Activated CD4-positive, alpha-beta memory T cell treated with anti-CD3 and anti-CD28 coated beads for 36 hours (primary cell): ENCODE results near the gene SPDYE3. TPM values are rescaled to one million over a fixed set of nuclear protein-coding genes. Genes with fewer than 3 reads are reported as not detected.
"Not testable (repeated sequence)": the region's sequence is repeated elsewhere in the genome, so short reads cannot be mapped to it uniquely, and the experiment has no call there.

Experiments used
- CTCF ChIA-PET: fragments of 350-600 bp; sonication (Branson Sonifier 250); formaldehyde crosslinking; loops from one replicate; lab custom pipeline; 2021; ENCODE audit warnings: antibody characterized with exemption, inconsistent platforms; lab: Charles Lee
- POLR2A ChIA-PET: fragments of 350-600 bp; sonication (Branson Sonifier 250); formaldehyde crosslinking; loops from one replicate; lab custom pipeline; 2021; ENCODE audit warnings: antibody characterized with exemption; lab: Charles Lee
- DNase-seq: peaks from one replicate; pipeline ENCODE4 v3.0.0-alpha.2; 2020
- H3K27ac Mint-ChIP-seq: one replicate; pipeline ENCODE4 v1.8.0; 2021; ENCODE audit warnings: mixed read lengths
- H3K27me3 Mint-ChIP-seq: one replicate; pipeline ENCODE4 v1.8.0; 2021; ENCODE audit warnings: mixed read lengths
- H3K36me3 Mint-ChIP-seq: one replicate; pipeline ENCODE4 v1.8.0; 2021; ENCODE audit warnings: mixed read lengths
- H3K4me1 Mint-ChIP-seq: one replicate; pipeline ENCODE4 v1.8.0; 2021; ENCODE audit warnings: low read depth, mixed read lengths
- H3K4me3 Mint-ChIP-seq: one replicate; pipeline ENCODE4 v1.8.0; 2021; ENCODE audit warnings: mild to moderate bottlenecking, mixed read lengths
- H3K9me3 Mint-ChIP-seq: one replicate; pipeline ENCODE4 v1.8.0; 2021; ENCODE audit warnings: mixed read lengths
- intact Hi-C: fragments of 100-400 bp; cut with micrococcal nuclease; formaldehyde crosslinking; loops from one replicate; pipeline ENCODE4 v1.15.1; 2023
- total RNA-seq, 2 experiments: library from RNA; stranded (reverse); gene quantifications; one replicate each; pipeline ENCODE4 v1.2.3, GENCODE V29; 2021

SPDYE3 gene
- total RNA-seq, 2 experiments from 2014 or later: not detected

DNA sequence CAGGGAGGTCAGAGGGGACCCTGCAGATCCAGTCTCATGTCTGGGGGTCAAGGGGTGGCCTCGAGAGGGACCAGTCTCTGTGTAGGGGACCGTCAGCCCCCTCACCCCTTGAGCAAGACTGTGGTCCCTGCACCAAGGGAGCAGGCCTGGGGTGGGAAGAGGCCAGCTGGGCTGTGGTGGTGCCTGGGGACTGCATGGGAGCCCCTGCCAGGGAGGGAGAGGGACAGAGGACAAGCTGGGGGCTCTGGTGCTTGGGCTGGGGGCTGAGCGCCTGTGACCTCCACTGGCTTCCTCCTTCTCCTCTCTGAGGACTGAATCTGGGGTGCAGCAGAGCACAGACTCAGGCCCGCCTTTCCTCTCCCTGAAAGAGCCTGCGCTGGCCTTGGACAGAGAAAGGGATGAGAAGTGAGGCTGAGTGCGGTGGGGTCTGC is 49.6 kb downstream of the SPDYE3 start:
- ChIA-PET POLR2A (no interaction called here), CTCF (no interaction called here)
- no peak overlapping the region for H3K27ac Mint-ChIP-seq
- no peaks in the 10 kb centered on the region for H3K9me3 Mint-ChIP-seq
- H3K4me1 Mint-ChIP-seq: peaks cover 12% of the 10 kb centered on the region
- H3K36me3 Mint-ChIP-seq: peaks cover 54% of the 10 kb centered on the region
- DNase-seq: no peak
- no peak overlapping the region for H3K4me3 Mint-ChIP-seq
- intact Hi-C loops: no loop called here
- H3K27me3 Mint-ChIP-seq: no peaks in the 10 kb centered on the region

DNA sequence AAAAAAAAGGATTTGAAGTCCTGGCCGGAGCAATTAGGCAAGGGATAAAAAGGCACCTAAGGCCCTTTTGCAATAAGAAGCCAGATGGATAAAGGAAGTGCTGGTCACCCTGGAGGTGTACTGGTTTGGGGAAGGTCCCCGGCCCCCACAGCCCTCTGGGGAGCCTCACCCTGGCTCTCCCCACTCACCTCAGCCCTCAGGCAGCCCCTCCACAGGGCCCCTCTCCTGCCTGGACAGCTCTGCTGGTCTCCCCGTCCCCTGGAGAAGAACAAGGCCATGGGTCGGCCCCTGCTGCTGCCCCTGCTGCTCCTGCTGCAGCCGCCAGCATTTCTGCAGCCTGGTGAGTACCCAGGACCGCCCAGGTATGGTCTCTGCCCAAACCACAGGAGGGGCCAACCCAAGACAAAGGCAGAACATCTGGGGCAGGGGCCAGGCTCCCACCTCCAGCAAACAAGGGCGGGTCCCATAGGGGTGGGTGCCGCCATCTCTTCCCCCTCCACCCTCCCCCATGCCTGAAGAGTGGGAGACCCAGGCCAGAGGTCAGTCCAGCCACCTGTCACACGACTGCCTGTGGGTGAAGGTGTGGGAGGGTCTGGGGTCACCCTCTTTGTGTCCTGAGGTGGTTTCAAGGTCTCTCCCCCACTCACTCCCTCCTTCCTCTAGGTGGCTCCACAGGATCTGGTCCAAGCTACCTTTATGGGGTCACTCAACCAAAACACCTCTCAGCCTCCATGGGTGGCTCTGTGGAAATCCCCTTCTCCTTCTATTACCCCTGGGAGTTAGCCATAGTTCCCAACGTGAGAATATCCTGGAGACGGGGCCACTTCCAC is 50.7 kb downstream of the SPDYE3 start, which contains the start of gene PILRB:
Gene PILRB, plus strand, starts transcription at position 91 of the 830 bp plus-strand sequence. Its CDS starts 186 bp downstream, at position 277.
- Mint-ChIP-seq H3K4me3 (no peak within 1 kb of the TSS), H3K9me3 (no peaks in the 10 kb centered on the region), H3K27ac (no peak within 1 kb of the TSS), H3K36me3 (peaks cover 60% of the 10 kb centered on the region), H3K27me3 (no peaks in the 10 kb centered on the region), H3K4me1 (peaks cover 9% of the 10 kb centered on the region)
- POLR2A ChIA-PET: interaction anchor here (0.7 kb wide), 1 partner anchor 13 kb away, joined by 4 read pairs; no protein-coding TSS in a partner anchor
- intact Hi-C loops: no loop called here
- no peak for DNase-seq
- CTCF ChIA-PET: interaction anchor here (1.2 kb wide), 1 partner anchor 50 kb away, joined by 6 read pairs; no protein-coding TSS in a partner anchor

- ChIA-PET POLR2A (interaction anchor here (0.7 kb wide), 1 partner anchor 14 kb away, joined by 4 read pairs; no protein-coding TSS in a partner anchor), CTCF (interaction anchor here (1.2 kb wide), 1 partner anchor 49 kb away, joined by 6 read pairs; no protein-coding TSS in a partner anchor)
- H3K27ac Mint-ChIP-seq: no peak overlapping the region
- no peak for DNase-seq
- H3K4me1 Mint-ChIP-seq: peaks cover 5% of the 10 kb centered on the region
- no peaks in the 10 kb centered on the region for H3K27me3 Mint-ChIP-seq
- intact Hi-C loops: no loop called here
- no peaks in the 10 kb centered on the region for H3K9me3 Mint-ChIP-seq
- peaks cover 58% of the 10 kb centered on the region for H3K36me3 Mint-ChIP-seq
- no peak overlapping the region for H3K4me3 Mint-ChIP-seq
Observed at GRCh38 chr7:100358857-100359212, 51.3 kb downstream of the SPDYE3 start.

GRCh38 chr7:100360135-100360854 is 52.8 kb downstream of the SPDYE3 start:
- H3K36me3 Mint-ChIP-seq: peaks cover 58% of the 10 kb centered on the region

DNA sequence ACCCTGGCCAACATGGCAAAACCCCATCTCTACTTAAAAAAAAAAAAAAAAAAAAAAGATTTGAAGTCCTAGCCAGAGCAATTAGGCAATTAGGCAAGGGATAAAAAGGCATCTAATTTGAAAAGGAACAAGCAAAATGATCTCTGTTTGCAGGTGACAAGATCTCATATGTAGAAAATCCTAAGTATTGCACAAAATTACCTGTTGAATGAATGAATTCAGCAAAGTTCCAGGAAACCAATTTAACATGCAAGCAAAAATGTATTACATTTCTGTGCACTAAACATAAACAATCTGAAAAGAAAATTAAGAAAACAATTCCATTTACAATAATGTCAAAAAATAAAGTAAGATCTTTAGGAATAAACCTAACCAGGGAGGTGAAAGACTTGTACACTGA is 55.6 kb downstream of the SPDYE3 start:
- H3K27me3 Mint-ChIP-seq: no peaks in the 10 kb centered on the region
- CTCF ChIA-PET: no interaction called here
- intact Hi-C loops: no loop called here

More at GRCh38 chr7:100360135-100360854, 52.8 kb downstream of the SPDYE3 start:
- ChIA-PET CTCF (no interaction called here), POLR2A (no interaction called here)
- Mint-ChIP-seq H3K27ac (no peak overlapping the region), H3K4me3 (no peak overlapping the region), H3K4me1 (peaks cover 15% of the 10 kb centered on the region), H3K9me3 (no peaks in the 10 kb centered on the region), H3K27me3 (no peaks in the 10 kb centered on the region)
- DNase-seq: no peak
- intact Hi-C loops: no loop called here

DNA sequence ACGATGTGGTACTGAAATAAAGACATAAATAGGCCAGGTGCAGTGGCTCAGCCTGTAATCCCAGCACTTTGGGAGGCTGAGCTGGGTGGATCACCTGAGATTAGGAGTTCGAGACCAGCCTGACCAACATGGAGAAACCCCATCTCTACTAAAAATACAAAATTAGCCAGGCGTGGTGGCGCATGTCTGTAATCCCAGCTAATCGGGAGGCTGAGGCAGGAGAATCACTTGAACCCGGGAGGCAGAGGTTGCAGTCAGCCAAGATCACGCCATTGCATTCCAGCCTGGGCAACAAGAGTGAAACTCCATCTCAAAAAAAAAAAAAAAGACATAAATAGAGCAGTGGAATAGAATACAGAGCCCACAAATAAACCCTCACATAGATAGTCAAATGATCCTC is 56.3 kb downstream of the SPDYE3 start:
- Mint-ChIP-seq H3K36me3 (peaks cover 57% of the 10 kb centered on the region), H3K4me1 (peaks cover 34% of the 10 kb centered on the region)
- not testable (repeated sequence) for H3K27me3 Mint-ChIP-seq, H3K27ac Mint-ChIP-seq, DNase-seq, H3K9me3 Mint-ChIP-seq, H3K4me3 Mint-ChIP-seq
- POLR2A ChIA-PET: interaction anchor here (1.2 kb wide), 1 partner anchor 58 kb away, joined by 3 read pairs; no protein-coding TSS in a partner anchor
- intact Hi-C loops: loop anchor here (2.0 kb wide), 1 partner anchor 43 kb away; no protein-coding TSS in a partner anchor
- CTCF ChIA-PET: interaction anchor here (2.1 kb wide), 1 partner anchor 44 kb away, joined by 12 read pairs; no protein-coding TSS in a partner anchor

More for the DNA sequence above, 55.6 kb downstream of the SPDYE3 start:
- Mint-ChIP-seq H3K4me3 (no peak overlapping the region), H3K27ac (no peak overlapping the region), H3K36me3 (peaks cover 61% of the 10 kb centered on the region), H3K9me3 (no peaks in the 10 kb centered on the region), H3K4me1 (peaks cover 34% of the 10 kb centered on the region)
- DNase-seq: no peak
- POLR2A ChIA-PET: no interaction called here

DNA sequence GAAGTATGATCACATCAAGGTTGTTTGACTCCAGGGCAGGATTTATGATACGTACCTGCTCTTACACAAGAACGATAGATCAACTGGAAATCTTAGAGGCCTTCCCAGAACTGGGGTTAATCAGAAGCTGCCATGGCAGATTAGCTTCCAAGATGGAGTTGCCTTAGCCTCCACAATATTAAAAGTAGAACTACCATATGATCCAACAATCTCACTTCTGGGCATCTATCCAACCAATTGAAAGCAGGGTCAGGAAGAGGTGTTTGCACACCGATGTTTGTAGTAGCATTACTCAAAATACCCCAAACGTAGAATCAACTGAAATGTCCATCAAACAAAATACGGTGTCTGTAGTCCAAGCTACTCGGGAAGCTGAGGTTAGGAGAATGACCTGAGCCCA is 57.0 kb downstream of the SPDYE3 start:
- Mint-ChIP-seq H3K36me3 (peaks cover 52% of the 10 kb centered on the region), H3K4me1 (peaks cover 34% of the 10 kb centered on the region), H3K27ac (no peak overlapping the region), H3K9me3 (no peaks in the 10 kb centered on the region), H3K27me3 (no peaks in the 10 kb centered on the region), H3K4me3 (no peak overlapping the region)
- POLR2A ChIA-PET: interaction anchor here (1.2 kb wide), 1 partner anchor 58 kb away, joined by 3 read pairs; no protein-coding TSS in a partner anchor
- no peak for DNase-seq
- CTCF ChIA-PET: interaction anchor here (1.9 to 2.1 kb wide), 2 partner anchors 17 to 43 kb away, joined by 5 to 12 read pairs; no protein-coding TSS in a partner anchor
- intact Hi-C loops: loop anchor here (2.0 kb wide), 1 partner anchor 42 kb away; no protein-coding TSS in a partner anchor

DNA sequence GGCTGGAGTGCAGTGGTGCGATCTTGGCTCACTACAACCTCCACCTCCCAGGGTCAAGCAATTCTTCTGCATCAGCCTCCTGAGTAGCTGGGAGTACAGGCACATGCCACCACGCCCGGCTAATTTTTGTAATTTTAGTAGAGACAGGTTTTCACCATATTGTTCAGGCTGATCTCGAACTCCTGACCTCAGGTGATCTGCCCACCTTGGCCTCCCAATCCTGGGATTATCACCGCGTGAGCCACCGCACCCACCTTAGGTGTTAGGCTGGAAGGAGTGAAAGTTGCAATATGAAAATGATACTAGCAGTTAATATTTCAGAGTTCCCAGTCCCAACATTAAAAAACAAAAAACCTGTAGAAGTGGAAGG is 58.5 kb downstream of the SPDYE3 start:
- H3K4me3 Mint-ChIP-seq, H3K9me3 Mint-ChIP-seq, H3K27me3 Mint-ChIP-seq: not testable (repeated sequence)
- POLR2A ChIA-PET: interaction anchor here (0.8 to 2.3 kb wide), 5 partner anchors 18 to 265 kb away, joined by 3 to 12 read pairs (median 3); partner anchors contain the start of genes AP4M1, MCM7 and ZCWPW1
- peaks cover 34% of the 10 kb centered on the region for H3K4me1 Mint-ChIP-seq
- CTCF ChIA-PET: interaction anchor here (0.9 to 2.1 kb wide), 4 partner anchors 18 to 41 kb away, joined by 4 to 12 read pairs (median 6); no protein-coding TSS in a partner anchor
- peaks cover 43% of the 10 kb centered on the region for H3K36me3 Mint-ChIP-seq
- peak overlapping the region; percentile 45 for H3K27ac Mint-ChIP-seq
- intact Hi-C loops: loop anchor here (1.0 to 5.0 kb wide), 3 partner anchors 30 to 94 kb away; no protein-coding TSS in a partner anchor
- peak; percentile 34 for DNase-seq

- peak; percentile 60 for DNase-seq
- Mint-ChIP-seq H3K36me3 (peaks cover 39% of the 10 kb centered on the region), H3K4me1 (peaks cover 35% of the 10 kb centered on the region), H3K27ac (peak overlapping the region; percentile 45), H3K9me3 (no peaks in the 10 kb centered on the region), H3K27me3 (no peaks in the 10 kb centered on the region), H3K4me3 (no peak overlapping the region)
- ChIA-PET POLR2A (interaction anchor here (2.3 kb wide), 1 partner anchor 30 kb away, joined by 12 read pairs; no protein-coding TSS in a partner anchor), CTCF (no interaction called here)
- intact Hi-C loops: loop anchor here (5.0 kb wide), 1 partner anchor 94 kb away; no protein-coding TSS in a partner anchor
Observed at GRCh38 chr7:100366411-100367250, 59.1 kb downstream of the SPDYE3 start.

GRCh38 chr7:100367251-100367620 is 59.7 kb downstream of the SPDYE3 start:
- POLR2A ChIA-PET: no interaction called here
- DNase-seq: no peak
- CTCF ChIA-PET: no interaction called here
- H3K36me3 Mint-ChIP-seq: peaks cover 34% of the 10 kb centered on the region
- no peak overlapping the region for H3K27ac Mint-ChIP-seq
- intact Hi-C loops: loop anchor here (5.0 kb wide), 1 partner anchor 95 kb away; no protein-coding TSS in a partner anchor
- peaks cover 38% of the 10 kb centered on the region for H3K4me1 Mint-ChIP-seq
- H3K27me3 Mint-ChIP-seq: no peaks in the 10 kb centered on the region
- no peak overlapping the region for H3K4me3 Mint-ChIP-seq
- no peaks in the 10 kb centered on the region for H3K9me3 Mint-ChIP-seq
